Activated CD4-positive, alpha-beta T cell treated with anti-CD3 and anti-CD28 coated beads, Interleukin-2, Interleukin-6, amounts not matched to agents 100 ng/mL and 50 ng/mL, durations not matched to agents 16 hours and 8 hours (primary cell): ENCODE data around the gene CUX1.
"Not testable (repeated sequence)": the region's sequence is repeated elsewhere in the genome, so short reads cannot be mapped to it uniquely, and the experiment has no call there.

Experiments used
- DNase-seq: peaks from one replicate; pipeline ENCODE4 v3.0.0-alpha.2; 2020

The CUX1 gene

DNA sequence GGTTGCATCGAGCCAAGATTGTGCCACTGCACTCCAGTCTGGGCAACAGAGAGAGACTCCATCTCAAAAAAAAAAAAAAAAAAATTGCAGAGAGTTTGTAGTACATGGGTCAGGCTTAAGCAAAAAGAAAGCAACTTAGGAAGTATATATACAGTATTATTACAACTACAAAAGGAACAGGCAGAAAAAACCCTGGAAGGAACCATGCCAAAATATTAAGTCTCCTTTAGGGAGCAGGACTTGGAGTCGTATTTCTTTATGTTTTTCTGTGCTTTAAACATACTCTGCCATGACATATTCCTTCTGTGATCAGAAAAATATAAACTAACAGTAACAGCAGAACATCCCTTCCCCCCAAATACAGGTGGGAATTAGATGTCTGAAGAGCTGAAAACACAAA, 144.4 kb downstream of the CUX1 start:
- DNase-seq = no peak

DNA sequence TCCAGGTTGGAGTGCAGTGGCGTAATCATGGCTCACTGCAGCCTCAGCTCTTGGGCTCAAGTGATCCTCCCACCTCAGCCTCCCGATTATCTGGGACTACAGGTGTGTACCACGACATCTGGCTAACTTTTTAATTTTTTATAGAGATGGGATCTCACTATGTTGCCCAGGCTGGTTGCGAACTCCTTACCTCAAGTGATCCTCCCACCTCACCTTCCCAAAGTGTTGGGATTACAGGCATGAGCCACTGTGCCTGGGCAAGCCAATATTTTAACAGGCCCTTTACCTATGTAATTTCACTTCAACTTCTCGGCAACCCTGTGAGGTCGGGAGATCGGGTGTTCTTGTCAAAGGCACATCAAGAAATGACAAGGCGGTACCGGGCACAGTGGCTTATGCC, 146.3 kb downstream of the CUX1 start:
- no peak for DNase-seq

DNA sequence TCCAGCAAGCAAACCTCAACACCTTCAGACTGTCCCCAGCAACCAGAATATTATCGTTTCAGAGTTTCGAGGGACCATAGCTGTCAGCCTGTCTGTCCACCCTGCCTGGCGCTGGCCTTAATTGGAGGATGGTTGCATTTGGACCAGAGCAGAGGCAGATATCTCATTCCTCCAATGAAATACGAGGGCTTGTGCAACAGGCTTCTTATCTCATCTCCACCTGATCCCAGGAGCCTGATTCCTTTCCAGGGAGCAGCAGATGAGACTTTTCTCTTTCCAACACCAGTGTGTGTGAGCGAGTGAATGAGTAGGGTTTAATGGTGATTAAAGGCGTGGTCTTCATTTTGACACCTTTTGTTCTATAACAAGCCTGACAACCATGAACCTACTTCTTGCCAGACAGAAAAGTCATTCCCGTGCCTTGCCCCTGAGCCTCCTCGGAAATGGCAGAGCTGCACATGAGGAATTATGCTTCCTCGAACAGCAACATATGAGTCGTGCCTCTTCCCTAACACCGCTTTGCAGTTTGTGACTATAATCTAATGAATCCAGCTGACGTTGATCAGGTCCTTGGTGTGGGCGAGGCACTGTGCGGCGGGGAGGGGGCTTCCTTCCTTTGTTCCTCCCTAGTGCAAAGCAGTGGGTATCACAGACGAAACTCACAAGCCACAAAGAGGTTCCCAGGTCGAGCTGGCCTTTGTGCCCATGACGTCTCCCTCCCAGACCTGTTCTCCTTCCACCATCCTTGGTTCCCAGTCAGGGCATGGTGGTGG, 147.4 kb downstream of the CUX1 start:
- DNase-seq = no peak

DNA sequence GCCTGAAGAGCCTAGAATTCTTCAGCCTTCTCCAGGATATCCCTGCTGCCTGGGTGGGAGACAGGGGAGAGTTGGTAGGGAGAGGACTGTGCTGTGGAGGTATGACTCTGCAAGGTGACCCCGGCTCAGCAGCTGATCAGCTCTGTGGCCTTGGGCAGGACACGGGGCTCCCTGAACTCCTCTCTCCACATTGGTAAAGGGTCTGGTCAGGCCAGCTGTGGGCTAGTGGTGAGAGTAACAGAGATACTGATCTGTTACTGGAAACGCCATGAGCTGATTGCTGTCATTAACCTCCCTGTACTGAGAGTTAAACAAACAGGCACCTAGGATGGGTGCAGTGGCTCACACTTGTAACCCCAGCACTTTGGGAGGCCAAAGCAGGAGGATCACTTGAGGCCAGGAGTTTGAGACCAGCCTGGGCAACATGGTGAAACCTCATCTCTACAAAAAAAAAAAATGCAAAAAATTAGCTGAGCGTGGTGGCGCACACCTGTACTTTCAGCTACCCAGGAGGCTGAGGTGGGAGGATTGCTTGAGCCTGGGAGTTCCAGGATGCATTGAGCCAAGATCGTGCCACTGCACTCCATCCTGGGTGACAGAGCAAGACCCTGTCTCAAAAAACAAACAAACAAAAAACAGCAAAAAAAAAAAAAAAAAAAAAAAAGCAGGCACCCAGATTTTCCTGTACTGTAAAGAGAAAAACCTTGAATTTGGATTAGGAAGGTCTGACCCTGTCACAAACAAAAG, 151.5 kb downstream of the CUX1 start:
- DNase-seq = no peak

DNA sequence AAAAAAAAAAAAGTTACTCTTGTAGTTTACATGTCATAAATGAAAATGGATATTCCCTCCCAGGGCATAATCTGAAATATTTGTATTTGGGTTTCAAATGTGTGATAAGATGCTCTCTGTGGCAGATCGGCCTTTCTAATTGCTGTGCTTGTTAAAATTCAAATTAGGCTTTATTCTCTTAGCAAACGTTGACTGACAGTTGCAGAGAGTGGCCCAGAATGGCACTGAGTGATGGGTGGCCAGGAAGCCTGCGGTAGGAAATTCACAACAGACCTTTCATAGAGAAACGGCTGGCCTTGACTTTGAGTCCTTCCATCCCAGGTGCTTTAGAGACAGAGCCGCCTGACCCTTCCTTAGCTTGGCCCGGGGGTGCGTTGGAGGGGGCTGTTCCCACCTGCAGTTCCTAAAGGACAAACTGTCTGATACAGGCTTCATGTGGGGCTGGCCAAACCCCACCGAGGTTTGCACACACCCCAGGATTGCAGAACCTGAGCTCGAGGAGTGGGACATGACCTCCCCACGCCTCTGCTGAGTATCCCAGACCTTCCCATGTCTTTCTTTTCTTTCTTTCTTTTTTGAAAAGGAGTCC, 152.7 kb downstream of the CUX1 start:
- no peak for DNase-seq

DNA sequence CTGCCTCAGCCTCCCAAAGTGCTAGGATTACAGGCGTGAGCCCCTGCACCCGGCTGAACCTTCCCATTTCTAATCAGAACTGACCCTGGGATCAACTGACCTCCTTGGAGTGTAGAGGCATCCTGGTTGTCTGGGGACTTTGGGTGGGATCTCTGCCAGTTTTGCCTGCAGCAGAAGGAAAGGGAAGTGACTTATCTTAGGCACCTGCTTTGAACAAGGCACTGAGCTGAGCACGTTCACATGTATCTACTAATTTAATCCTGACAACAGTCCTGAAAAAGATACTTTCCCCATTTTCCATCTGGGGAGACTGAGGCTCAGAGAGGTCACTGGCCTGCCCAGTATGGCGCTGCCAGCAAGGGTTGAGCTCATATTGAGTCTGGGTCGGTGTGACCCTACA, 153.4 kb downstream of the CUX1 start:
- no peak for DNase-seq

DNA sequence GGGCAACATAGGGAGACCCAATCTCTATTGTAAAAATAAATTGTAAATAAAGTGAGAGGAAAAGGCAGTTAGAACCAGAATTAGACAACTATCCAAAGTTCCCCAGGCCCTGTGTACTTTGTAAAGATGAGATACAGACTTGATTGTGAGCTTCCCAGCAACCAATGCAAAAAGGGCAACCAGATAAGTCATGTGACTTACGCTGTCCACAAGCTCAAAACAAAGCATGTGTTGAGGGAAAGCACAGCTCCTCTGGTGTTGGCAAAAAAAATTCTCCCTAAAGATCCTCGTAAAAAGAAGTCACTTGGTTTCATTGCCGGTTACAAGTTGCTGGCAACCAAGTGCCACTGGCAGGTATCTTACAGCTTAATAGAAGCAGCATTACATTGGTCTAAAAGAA, 154.0 kb downstream of the CUX1 start:
- DNase-seq = no peak

DNA sequence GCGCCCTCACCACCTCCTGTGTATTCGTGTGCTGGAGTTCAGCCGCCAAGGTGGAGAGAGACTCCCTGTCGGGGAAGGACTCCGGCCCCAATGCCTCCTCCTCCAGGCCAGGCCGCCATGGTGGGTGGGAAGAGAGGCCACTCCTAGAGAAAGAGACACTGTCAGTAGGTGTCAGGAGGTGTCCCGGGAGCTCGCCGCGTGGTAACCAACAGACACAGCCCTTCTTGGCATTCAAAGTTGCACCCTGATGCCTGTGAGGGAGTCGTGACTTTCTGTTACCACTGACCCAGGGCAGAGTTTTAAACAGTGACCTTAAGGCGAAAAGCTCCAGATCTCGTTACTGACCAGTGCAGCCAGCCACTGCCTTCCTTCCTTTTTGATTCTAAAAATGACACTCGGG, 155.2 kb downstream of the CUX1 start:
- no peak for DNase-seq

DNA sequence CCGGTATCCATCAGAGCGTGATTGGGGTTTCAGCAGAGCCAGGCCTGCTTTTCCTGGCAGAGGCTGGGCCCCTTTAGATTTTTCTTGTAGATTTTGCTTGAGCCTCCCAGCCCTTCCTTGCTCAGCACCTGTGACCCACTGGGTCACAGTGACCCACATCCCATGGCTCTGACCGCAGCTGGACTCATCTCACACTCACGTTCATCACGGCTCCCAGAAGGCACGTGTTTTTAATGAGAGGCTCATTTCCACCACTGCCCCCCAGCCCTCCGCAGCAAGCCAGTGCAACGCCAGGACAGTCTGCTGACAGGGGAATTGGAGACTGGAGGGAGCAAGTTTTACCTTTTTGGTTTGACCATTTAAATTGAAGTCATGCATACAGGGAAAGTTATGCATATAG, 155.7 kb downstream of the CUX1 start:
- no peak for DNase-seq

DNA sequence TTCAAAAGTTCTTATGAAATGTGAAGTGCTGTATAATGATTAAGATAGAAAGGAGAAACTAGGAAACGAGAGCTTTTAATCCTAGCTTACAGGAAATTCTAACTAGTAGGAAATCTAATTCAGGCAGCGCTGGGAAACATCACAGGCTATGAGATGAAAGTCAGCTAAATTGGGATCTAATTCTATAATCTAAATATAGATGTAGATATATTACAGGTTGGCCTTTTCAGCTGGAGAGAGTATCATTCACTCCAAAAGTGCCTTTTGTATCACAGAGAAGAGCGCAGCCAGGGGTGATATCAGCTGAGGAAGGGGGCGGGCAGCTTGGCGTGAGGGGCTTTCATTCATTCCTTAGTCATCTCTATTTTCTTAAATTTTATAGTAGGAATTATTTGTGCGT, 157.0 kb downstream of the CUX1 start:
- no peak for DNase-seq

DNA sequence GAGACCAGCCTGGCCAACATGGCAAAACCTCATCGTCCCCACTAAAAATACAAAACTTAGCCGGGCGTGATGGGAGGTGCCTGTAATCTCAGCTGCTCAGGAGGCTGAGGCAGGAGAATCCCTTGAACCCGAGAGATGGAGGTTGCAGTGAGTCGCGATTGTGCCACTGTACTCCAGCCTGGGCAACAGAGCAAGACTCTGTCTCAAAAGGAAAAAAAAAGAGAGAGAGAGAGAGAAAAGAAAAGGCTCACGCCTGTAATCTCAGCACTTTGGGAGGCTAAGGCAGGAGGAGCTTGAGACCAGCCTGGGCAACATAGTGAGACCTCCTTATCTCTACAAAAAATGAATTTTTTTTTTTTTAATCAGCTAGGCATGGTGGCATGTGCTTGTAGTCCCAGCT, 157.6 kb downstream of the CUX1 start:
- no peak for DNase-seq

DNA sequence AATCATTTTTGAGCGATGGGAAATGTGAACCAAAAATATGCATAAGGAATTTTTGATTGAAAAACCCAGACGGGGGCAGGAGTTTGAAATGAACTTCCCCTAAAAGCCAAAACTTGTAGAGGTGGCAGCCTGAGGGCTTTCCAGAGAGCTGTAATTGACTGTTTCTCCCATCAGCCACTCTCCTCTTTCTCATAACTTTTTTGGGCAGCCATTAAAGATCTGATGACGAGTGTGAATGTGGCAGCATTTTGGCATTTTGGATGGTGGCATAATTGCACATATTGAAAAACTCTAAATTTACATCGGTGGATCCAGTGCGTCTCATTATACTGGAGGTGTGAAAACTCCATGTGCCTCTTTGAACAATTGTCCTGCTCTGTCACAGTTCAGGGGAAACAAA, 159.0 kb downstream of the CUX1 start:
- DNase-seq = no peak

DNA sequence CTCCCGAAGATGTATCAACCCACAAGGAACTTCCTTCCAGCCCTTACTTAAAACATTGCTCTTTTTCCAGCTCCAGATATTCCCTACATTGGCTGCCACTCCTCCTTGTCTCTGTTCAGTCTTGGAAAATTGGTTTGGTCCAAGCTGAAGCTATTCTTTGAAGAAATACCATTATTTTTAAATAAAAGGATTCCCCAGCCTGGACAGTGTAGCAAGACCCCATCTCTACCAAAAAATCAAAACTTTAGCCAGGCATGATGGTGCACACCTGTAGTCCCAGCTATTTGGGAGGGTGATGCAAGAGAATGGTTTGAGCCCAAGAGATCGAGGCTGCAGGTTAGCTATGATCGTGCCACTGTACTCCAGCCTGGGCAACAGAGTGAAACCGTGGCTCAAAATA, 159.8 kb downstream of the CUX1 start:
- no peak for DNase-seq

DNA sequence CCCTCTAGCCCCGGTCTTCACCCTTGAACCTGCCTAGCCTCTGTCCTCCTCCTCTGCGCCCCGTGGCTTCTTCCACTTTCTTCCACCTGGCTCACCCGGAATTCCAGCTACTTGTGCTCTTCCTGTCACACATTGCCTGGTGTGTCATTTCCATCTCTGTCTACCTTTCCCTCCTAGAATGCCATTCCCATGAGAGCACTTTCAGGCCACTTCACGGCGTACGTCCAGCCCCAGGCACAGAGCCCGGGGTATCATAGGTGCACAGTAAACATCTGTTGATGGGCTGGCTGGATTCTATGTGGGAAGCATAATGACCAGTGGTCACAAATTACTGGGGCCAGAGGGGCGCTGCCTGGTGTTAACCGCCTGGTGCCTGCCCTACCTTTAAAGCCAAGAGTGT, 161.3 kb downstream of the CUX1 start:
- no peak for DNase-seq

DNA sequence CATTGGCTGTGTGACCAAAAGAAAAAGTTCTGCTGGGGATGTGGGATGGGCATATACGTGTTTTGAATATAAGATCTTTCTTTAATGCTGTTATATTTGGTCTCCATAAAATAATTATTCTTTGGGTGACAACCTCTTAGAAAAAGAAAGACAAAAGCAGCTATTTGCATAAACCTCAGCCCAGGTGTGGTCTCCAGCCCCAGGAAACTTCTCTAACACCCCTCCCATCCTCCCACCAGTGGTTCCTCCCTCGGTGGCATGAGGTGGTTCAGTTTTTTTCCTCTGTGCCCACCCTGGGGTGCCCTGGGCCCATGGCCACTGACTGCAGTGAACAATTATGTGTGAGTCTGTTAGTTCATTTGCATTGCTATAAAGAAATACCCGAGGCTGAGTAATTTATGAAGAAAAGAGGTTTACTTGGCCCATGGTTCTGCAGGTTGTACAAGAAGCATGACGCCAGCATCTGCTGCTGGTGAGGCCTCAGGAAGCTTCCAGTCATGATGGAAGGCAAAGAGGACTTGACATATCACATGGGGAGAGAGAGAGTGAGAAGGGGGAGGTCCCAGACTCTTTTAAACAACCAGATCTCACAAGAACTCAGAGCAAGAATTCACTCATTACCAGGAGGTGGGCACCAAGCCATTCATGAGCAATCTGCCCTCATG, 165.9 kb downstream of the CUX1 start:
- no peak for DNase-seq

DNA sequence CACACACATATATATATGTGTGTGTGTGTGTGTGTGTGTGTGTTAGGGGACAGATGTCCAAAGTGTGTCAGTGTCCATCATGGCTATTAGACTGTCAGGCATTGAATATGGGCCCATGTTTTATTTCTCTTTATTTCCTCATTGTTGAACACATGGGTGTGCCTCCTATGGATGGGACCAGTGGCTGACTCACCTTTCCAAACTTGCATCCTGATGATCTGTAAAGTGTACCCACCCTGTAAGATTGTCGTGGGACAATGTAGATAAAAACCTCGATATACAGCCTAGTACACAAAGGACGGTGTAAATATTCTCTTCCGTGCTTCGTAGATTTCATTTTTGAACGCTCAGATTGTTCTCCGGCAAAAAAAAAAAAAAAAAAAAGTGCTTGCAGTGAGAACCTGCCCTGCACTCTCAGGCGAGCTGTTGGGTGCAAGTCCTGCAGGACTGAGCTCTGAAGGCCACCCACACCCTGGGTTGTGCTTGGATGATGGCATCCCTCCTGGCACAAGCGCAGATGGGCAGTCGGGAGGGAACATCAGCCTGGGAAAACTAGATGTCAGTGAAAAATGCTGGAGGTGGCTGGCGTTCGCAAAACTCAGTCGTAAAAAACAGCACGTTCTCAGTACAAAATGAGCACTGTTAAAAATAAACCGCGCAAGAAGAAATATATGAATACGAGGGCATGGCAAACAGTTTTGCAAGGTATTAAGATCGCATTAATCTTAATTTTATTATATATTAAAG, 166.9 kb downstream of the CUX1 start:
- DNase-seq = no peak

DNA sequence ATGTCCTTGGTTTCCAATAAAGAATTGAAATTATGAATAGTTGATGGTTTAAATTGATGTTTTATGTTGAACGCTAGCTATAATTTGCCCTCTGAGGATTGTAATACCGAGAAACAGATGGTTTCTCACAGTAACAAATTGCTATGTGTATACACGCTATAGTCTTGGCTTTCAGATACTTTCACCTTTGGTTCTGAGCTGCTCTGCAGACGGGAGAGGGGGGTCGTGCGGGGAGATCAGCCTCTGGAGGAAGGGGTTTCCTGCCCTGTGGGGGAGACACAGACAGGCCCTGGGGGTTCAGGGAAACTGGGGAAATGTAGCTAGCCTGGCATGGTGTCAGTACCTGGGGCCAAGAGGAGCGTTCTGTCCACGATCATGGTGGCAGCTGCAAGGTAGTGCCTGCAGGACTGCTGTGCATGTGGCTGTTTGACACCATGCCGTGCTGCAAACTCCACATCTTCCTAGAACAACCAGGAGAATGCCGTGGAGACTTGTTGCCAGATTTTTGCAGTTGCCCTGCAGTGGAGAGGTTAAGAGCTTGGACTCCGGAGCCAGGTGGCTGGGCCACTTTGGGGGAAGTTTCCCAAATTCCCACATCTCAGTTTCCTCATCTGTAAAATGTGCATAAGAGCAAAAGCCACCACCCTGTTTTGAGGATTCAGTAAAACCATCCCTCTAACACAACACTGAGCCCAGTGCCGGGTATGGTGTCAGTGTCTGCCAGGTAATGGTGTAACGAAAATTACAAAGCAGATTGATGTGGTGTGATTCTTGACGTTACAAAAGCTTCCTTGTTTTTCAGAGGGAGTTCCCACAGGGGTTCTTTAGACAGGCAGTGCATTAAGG, 167.9 kb downstream of the CUX1 start:
- no peak for DNase-seq

DNA sequence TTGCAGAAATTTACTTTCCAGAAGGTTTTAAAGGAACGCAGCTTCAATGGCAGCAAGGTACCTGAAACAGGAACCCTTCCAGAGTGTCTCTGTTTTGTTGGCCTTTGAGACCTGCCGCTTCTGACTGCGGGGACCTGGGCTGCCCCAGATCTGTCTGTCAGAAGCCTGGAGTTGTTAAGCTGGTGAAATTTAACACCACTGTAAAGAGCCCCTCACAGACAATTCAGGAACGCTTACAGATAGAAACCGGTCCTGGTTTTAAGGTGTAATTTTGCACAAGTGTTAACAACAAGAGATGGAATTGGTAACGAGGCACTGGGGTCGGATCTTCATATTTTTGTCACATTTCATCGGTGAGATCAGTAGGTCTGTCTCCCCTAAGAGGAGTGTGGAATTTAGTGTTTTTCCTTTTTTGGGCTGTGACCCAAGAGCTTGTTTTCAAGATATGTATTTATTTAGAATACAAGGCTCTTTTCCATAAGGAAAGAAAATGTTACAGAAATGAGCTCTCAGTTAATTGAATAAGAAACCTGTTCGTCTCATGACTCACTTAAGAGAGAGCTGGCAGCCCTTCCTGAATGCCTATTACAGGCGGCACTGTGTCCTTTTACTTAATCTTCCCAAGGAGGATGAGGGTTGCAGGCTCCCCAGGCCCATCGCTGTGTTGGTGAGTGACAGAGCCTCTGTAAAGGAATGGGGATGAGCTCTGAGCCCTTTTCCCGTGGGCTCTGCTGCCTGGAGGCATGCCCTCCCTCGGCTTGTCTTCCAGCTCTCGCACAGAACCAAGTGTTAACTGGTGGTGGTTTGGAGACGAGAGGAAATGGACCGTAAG, 168.7 kb downstream of the CUX1 start:
- DNase-seq = no peak

DNA sequence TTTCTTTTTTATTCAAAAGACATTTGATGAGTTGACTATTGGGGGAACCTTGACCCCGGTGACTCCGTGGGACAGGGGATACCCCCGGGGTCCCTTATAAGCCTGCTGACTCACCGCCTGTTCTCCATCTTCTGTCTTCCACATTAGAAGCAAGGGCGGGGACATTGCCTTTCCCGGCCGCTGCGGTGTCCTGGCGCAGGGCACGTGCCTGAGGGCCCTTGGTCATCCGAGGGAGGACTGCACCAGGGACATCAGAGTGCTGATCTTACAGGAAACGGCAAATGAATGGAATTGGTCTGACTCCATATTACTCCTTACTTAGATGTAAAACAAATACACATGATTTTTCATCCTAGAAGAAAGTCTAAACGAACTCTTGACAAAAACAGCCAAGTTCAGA, 170.1 kb downstream of the CUX1 start:
- no peak for DNase-seq

DNA sequence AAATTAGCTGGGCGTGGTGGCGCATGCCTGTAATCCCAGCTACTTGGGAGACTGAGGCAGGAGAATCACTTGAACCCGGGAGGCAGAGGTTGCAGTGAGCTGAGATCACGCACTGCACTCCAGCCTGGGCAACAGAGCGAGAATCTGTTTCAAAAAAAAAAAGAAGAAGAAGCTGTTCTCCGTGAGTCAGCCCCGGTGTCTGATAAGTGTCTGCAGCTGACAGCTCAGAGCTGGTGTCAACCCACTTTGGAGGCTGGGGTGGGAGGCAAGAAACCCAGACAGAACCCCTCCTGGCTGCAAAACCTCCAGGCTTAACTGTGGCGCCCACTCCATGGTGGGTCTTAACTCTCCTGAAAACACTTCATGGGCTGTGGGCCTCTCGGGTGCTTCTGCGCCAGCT, 170.6 kb downstream of the CUX1 start:
- DNase-seq = not testable (repeated sequence)

DNA sequence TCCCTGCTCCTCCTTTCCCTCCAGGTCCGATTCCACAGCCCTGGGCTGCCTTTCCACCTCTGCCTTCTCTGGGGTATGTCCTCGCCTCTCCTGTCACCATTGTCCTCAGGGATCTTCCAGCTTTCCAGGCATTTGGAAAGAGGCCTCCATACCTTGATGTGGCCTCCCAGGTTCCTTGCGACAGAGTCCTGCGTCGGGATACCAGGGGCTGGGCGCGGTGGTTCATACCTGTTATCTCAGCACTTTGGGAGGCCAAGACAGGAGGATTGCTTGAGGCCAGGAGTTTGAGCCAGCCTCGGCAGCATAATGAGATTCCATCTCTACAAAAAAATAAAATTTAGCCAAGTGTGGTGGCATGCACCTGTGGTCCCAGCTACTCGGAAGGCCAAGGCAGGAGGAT, 171.1 kb downstream of the CUX1 start:
- no peak for DNase-seq
